ENCODE measurements around the gene KRTAP12-3. TPM values are rescaled to one million over a fixed set of nuclear protein-coding genes. Genes with fewer than 3 reads are reported as not detected.

KRTAP12-3 gene
- total RNA-seq, 6 donors from 2014 or later: not detected

DNA sequence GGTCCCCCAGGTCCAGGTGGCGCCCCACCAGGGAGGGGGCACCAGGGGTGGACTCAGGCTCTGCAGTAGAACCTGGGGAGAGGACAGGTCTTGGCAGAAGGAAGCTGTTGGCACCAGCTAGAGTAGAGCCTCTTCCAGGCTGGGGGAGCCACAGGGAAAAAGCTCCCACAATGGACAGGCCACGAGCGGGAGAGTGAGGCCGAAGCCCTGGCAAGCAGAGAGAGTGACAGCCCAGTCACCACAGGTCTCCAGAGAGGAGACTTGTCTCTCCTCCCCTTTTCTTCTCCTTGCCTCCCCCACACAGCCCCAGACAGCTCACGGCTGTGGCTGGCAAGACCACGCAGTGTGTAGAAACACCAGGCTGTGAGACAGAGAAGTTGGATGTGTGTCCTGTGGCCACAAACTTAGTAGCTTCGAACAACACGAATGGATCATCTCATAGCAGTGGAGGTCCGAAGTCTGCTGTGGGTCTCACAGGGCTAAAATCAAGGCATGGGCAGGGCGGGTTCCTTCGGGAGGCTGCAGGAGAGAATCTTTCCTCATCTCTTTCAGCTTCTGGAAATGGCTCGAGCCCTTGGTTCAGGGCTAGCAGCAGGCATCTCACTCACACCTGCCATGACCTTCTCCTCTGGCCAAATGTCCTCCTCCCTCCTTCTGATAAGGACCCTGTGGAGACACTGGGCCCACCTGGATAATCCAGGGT, 6.6 kb upstream of the KRTAP12-3 start:
- H3K4me3 ChIP-seq: no peak overlapping the region
- ATAC-seq (ENCODE audit: low FRiP score in 2 of 2) (peak in 1 of 2 donors; percentile 3), DNase-seq (no peak)
- no peak for TF ChIP-seq POLR2A (IDR thresholded peaks at IDR 0.05)
- TF ChIP-seq, protein P1, sequence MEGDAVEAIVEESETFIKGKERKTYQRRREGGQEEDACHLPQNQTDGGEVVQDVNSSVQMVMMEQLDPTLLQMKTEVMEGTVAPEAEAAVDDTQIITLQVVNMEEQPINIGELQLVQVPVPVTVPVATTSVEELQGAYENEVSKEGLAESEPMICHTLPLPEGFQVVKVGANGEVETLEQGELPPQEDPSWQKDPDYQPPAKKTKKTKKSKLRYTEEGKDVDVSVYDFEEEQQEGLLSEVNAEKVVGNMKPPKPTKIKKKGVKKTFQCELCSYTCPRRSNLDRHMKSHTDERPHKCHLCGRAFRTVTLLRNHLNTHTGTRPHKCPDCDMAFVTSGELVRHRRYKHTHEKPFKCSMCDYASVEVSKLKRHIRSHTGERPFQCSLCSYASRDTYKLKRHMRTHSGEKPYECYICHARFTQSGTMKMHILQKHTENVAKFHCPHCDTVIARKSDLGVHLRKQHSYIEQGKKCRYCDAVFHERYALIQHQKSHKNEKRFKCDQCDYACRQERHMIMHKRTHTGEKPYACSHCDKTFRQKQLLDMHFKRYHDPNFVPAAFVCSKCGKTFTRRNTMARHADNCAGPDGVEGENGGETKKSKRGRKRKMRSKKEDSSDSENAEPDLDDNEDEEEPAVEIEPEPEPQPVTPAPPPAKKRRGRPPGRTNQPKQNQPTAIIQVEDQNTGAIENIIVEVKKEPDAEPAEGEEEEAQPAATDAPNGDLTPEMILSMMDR (IDR thresholded peaks at IDR 0.05): no peak
- H3K4me1 ChIP-seq: no peaks in the 10 kb centered on the region
- no peaks in the 10 kb centered on the region for H3K36me3 ChIP-seq
- 88 to 92% methylated on average over 12 of the region's 12 CpGs for WGBS, 2 donors
- peaks cover 0 to 2% (median 0%) of the 10 kb centered on the region in 4 donors for H3K9me3 ChIP-seq
- no peaks in the 10 kb centered on the region for H3K27me3 ChIP-seq
- H3K27ac ChIP-seq: no peak overlapping the region

DNA sequence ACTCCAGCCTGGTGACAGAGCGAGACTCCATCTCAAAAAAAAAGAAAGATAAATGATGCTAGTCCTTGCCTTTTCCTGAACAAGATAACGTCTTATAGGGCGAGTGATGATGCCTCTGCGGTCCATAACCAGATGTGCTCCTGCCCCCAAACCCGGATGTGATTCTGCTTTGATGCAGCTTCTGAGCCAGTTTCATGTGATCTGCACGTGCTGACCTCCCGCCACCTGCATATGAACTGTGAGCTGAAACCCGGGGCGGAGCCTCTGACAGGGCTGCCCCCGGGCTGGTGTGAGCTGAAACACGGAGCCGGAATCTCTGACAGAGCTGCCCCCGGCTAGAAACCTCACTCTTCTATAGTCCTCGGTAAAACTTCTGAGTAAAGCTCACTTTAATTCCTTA, 4.6 kb upstream of the KRTAP12-3 start:
- WGBS, 2 donors: 58 to 61% methylated on average over 13 to 14 of the region's 14 CpGs
- Histone ChIP-seq H3K27ac (no peak overlapping the region), H3K4me1 (no peaks in the 10 kb centered on the region), H3K27me3 (peaks cover 0 to 5% (median 0%) of the 10 kb centered on the region in 4 donors), H3K36me3 (no peaks in the 10 kb centered on the region), H3K9me3 (peaks cover 0 to 6% (median 0%) of the 10 kb centered on the region in 4 donors), H3K4me3 (no peak overlapping the region)
- TF ChIP-seq POLR2AphosphoS5 (IDR thresholded peaks at IDR 0.05) (no peak), POLR2A (IDR thresholded peaks at IDR 0.05) (no peak), EP300 (IDR thresholded peaks at IDR 0.05) (no peak)
- TF ChIP-seq, protein P1 (IDR thresholded peaks at IDR 0.05): no peak
- no peak for ATAC-seq (ENCODE audit: low FRiP score in 2 of 2)
- DNase-seq: peak in 1 of 2 donors; percentile 28

DNA sequence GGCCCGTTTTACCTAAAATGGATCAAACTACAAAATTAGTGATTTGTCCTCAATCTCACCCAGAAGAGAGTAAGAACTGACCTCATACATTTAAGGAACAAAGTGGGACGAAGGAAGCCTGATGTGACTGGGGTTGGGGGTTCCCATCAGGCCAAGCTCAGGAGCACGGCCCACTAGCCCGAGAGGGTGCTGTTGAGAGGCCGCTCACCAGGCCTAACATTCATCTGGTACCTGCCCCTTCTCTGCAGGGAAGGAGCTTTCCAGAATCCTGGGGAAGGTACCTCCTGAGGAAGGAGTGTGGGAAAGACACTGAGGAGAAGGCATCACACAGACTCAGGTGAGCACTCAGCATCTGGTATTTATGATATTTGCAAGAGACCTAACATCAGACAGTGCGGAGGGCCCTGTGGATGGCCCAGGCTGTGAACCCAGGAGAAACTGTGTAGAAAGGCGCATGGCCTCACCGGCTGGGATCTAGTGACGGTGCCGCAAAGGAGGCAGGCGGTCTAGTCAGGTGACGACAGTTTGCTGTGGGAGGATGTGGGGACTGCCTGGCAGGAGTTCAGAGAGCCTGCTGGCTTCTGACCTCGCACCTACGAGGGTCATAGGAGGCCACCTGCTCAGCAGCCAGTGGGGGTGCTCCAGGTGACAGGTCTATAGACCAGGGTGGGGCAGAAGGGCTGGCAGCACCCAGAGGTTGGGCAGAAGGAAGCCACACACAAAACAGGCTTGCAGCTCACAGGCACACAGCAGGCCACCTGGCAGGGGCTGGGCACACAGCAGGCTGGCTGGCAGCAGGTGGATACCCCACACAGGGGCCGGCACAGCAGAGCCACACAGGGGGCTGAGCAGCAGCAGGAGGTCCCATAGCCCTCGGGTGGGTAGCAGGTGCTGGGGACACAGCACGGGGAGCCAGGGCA, 3.8 kb upstream of the KRTAP12-3 start:
- WGBS, 2 donors: 80 to 84% methylated on average over 13 to 17 of the region's 17 CpGs
- no peak overlapping the region for H3K27ac ChIP-seq
- peaks cover 0 to 5% (median 0%) of the 10 kb centered on the region in 4 donors for H3K27me3 ChIP-seq
- TF ChIP-seq EP300 (IDR thresholded peaks at IDR 0.05) (no peak), POLR2A (IDR thresholded peaks at IDR 0.05) (no peak), POLR2AphosphoS5 (IDR thresholded peaks at IDR 0.05) (no peak)
- TF ChIP-seq, protein P1 (IDR thresholded peaks at IDR 0.05): no peak
- DNase-seq: peak in 1 of 2 donors; percentile 64
- H3K36me3 ChIP-seq: no peaks in the 10 kb centered on the region
- H3K9me3 ChIP-seq: peaks cover 0 to 6% (median 0%) of the 10 kb centered on the region in 4 donors
- H3K4me3 ChIP-seq: no peak overlapping the region
- no peaks in the 10 kb centered on the region for H3K4me1 ChIP-seq
- no peak for ATAC-seq (ENCODE audit: low FRiP score in 2 of 2)

DNA sequence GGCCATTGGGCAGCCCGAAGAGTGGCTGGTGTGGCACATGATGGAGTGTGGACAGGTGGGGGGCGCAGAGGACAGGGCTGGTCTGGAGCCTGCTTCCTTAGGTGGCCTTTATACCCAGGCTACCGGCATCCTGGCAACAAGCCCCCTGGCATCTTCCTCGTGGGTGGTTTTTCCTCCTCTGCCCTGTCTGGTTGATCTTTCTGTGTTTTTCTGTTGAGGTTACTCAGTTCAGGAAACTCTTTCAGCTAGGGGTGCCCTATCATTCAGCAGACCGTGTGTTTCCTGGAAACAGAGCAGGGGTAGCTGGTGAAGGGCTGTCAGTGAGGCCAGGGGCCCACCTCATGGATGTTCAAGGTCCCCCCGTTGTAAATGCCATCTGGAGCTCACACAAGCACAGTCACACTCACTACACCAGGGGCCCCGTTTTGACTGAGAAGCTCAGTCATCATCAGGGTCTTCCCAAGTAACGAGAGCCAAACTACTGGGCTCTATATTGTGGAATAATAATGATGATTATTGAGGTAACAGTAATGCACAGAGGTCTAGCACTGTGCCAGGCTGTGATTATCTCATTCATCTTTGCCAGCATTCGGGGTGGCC, 3.1 kb upstream of the KRTAP12-3 start, which contains the start of gene KRTAP12-4:
KRTAP12-4 (minus strand) TSS at position 84 of the 600 bp plus-strand sequence; CDS start at position 39, 45 bp downstream.
- Histone ChIP-seq H3K36me3 (no peaks in the 10 kb centered on the region), H3K9me3 (peaks cover 0 to 6% (median 0%) of the 10 kb centered on the region in 4 donors), H3K4me3 (no peak within 1 kb of the TSS), H3K4me1 (no peaks in the 10 kb centered on the region), H3K27ac (no peak within 1 kb of the TSS), H3K27me3 (peaks cover 0 to 5% (median 0%) of the 10 kb centered on the region in 4 donors)
- DNase-seq (no peak), ATAC-seq (ENCODE audit: low FRiP score in 2 of 2) (no peak)
- TF ChIP-seq EP300 (IDR thresholded peaks at IDR 0.05) (no peak), POLR2AphosphoS5 (IDR thresholded peaks at IDR 0.05) (no peak)
- 67 to 71% methylated on average over 8 of the region's 9 CpGs for WGBS, 2 donors

DNA sequence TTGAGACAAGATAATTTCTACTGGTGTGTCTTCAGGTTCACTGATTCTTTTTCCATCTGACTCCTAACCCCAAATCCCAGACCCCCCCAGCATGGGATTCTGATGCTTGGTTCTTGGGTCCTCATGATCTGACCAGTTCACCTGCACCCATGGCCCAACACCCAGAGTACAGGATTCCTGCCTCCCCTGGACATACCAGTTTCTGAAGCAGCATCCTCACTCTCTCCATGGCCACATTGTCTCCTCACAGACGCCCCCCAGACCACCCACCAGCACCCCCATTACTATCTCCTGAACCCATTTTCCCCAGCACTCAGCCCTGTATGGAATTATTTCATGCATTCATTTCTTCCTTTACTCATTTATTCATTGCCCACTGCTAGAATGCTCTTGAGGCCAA, 864 bp upstream of the KRTAP12-3 start:
- peaks cover 0 to 5% (median 0%) of the 10 kb centered on the region in 4 donors for H3K27me3 ChIP-seq
- ATAC-seq (ENCODE audit: low FRiP score in 2 of 2): no peak
- peaks cover 0 to 6% (median 0%) of the 10 kb centered on the region in 4 donors for H3K9me3 ChIP-seq
- H3K27ac ChIP-seq: peak overlapping the region in 3 of 4 donors; percentile 36 to 65 (median 40)
- 35 to 42% methylated on average over 1 of the region's 1 CpG for WGBS, 2 donors
- TF ChIP-seq POLR2A (IDR thresholded peaks at IDR 0.05) (no peak), POLR2AphosphoS5 (IDR thresholded peaks at IDR 0.05) (no peak), EP300 (IDR thresholded peaks at IDR 0.05) (no peak)
- TF ChIP-seq, protein P1 (IDR thresholded peaks at IDR 0.05): no peak
- DNase-seq: no peak
- no peaks in the 10 kb centered on the region for H3K36me3 ChIP-seq
- H3K4me3 ChIP-seq: no peak overlapping the region
- no peaks in the 10 kb centered on the region for H3K4me1 ChIP-seq

Measured in upper lobe of left lung (tissue), 6 donors.